IgD-negative memory B cell (primary cell): ENCODE results near the gene CDC40. TPM values are rescaled to one million over a fixed set of nuclear protein-coding genes. Genes with fewer than 3 reads are reported as not detected.

ENCODE experiments used
- H3K27ac Mint-ChIP-seq, 3 donors: one replicate each; pipeline ENCODE4 v1.8.0; 2020 to 2022; ENCODE audit warnings: mild to moderate bottlenecking in 3 of 3, mixed read lengths in 3 of 3, moderate library complexity in 1 of 3
- H3K27me3 Mint-ChIP-seq: one replicate; pipeline ENCODE4 v1.8.0; 2021; ENCODE audit warnings: mixed read lengths
- H3K36me3 Mint-ChIP-seq: one replicate; pipeline ENCODE4 v1.8.0; 2020; ENCODE audit warnings: mild to moderate bottlenecking, mixed read lengths
- H3K4me1 Mint-ChIP-seq, 3 donors: one replicate each; pipeline ENCODE4 v1.8.0; 2020 to 2022; ENCODE audit warnings: mixed read lengths in 3 of 3, mild to moderate bottlenecking in 1 of 3
- H3K4me3 Mint-ChIP-seq, 4 donors: one replicate each; pipeline ENCODE4 v1.8.0; 2020 to 2022; ENCODE audit warnings: mild to moderate bottlenecking in 4 of 4, mixed read lengths in 4 of 4, moderate library complexity in 3 of 4
- H3K9me3 Mint-ChIP-seq, 3 donors: one replicate each; pipeline ENCODE4 v1.8.0; 2020 to 2021; ENCODE audit warnings: mixed read lengths in 3 of 3, mild to moderate bottlenecking in 1 of 3
- polyA plus RNA-seq: library from polyadenylated mRNA; unstranded; fragments of 300-500 nt; fragmentation: Illumina TruSeq; gene quantifications from one replicate; pipeline ENCODE4 v1.2.3, GENCODE V29; 2021

CDC40 gene
- polyA plus RNA-seq, 1 donor from 2014 or later, result 47.5 TPM

DNA sequence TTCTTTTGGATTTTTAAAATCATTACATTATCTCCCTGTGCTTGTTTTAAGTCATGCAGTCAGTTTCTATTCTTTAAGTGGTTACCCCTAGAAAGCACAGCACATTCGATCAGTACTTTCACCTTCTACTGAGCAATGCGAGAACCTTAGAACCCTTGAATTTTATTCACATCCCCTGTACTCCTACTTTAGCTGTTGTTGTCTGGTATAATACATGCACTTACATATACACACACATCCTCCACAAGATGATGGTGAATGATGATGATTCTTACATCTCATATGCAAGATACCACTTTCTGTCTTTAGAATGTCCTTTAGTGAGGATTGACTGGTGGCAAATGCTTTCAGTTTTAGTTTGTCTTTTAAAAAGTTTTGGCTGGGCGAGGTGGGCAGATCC, 5.7 kb downstream of the CDC40 start:
- H3K27me3 Mint-ChIP-seq, result no peaks in the 10 kb centered on the region
- no peaks in the 10 kb centered on the region for H3K9me3 Mint-ChIP-seq
- H3K36me3 Mint-ChIP-seq, result peaks cover 3% of the 10 kb centered on the region
- H3K4me1 Mint-ChIP-seq, result peaks cover 18 to 35% (median 25%) of the 10 kb centered on the region in 3 donors
- H3K4me3 Mint-ChIP-seq, result peak overlapping the region; percentile 31 to 75 (median 51)
- H3K27ac Mint-ChIP-seq, result peak overlapping the region in 2 of 3 donors; percentile 2 to 61

GRCh38 chr6:110188791-110189190, 8.6 kb downstream of the CDC40 start:
- Mint-ChIP-seq H3K4me3 (peak overlapping the region in 1 of 4 donors; percentile 65), H3K27ac (no peak overlapping the region), H3K36me3 (peaks cover 3% of the 10 kb centered on the region), H3K27me3 (no peaks in the 10 kb centered on the region), H3K4me1 (peaks cover 18 to 35% (median 25%) of the 10 kb centered on the region in 3 donors), H3K9me3 (no peaks in the 10 kb centered on the region)

DNA sequence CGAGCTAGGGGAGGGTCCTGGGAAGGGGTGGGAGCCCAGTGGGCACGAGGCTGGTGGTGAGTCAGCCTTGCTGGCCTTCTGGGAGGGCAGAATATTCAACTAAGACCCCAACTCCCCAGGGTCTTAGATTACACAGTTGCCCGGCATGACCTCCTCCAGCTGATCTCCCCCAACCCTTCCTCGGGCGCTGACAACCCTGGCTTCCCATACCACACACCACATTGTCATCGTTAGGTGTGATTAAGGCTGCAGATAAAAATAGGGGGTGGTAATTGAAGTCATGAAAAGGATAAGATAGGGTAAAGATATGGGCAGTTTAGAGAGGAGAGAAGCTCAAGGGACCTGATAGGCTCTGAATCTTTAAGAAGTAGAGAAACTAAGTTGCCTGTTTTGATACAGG, 10.5 kb downstream of the CDC40 start:
- H3K9me3 Mint-ChIP-seq, result no peaks in the 10 kb centered on the region
- H3K4me3 Mint-ChIP-seq, result no peak overlapping the region
- H3K4me1 Mint-ChIP-seq, result peaks cover 12 to 35% (median 21%) of the 10 kb centered on the region in 3 donors
- H3K27me3 Mint-ChIP-seq, result no peaks in the 10 kb centered on the region
- peaks cover 2% of the 10 kb centered on the region for H3K36me3 Mint-ChIP-seq
- H3K27ac Mint-ChIP-seq, result no peak overlapping the region

DNA sequence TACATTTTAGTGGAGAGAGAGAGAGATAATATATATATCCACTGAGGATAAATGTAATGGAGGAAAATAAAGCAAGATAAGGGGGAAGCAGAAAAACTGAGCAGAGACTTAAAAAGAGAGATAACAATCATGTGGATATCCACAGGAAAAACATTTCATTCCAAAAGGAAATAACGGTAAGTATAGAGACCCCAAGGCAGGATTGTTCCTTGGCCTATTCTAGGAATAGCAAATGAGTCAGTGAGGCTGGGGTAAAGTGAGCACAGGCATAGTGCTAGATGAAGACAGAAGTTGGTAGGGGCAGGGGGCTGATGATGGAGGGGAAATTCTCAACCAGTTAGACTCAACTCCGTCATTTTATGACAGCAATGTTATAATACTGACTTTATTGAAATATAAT, 11.2 kb downstream of the CDC40 start:
- Mint-ChIP-seq H3K4me3 (no peak overlapping the region), H3K27ac (no peak overlapping the region), H3K27me3 (no peaks in the 10 kb centered on the region), H3K9me3 (no peaks in the 10 kb centered on the region), H3K4me1 (peaks cover 9 to 30% (median 15%) of the 10 kb centered on the region in 3 donors), H3K36me3 (peaks cover 2% of the 10 kb centered on the region)

DNA sequence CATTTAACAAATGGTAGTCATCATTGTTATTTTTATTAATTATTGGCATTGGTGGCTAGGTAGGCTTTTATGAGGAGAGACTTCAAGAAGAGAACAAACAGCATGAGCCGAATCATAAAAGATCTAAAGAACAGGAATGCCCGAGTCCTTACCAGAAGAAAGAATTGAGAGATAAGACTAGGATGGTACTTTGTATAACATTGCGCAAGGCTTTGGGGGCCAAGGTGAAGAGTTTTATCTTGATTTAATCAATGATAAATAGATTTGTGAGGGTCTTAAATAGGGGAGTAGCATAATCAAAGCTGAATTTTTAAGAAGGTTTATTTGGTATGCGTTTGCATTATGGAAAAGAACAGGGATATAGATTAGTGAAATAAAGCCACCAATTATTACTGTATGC, 15.4 kb downstream of the CDC40 start:
- Mint-ChIP-seq H3K4me1 (peaks cover 8 to 19% (median 14%) of the 10 kb centered on the region in 3 donors), H3K9me3 (no peaks in the 10 kb centered on the region), H3K27me3 (no peaks in the 10 kb centered on the region), H3K4me3 (no peak overlapping the region), H3K27ac (peak overlapping the region in 1 of 3 donors; percentile 39), H3K36me3 (no peaks in the 10 kb centered on the region)

- Mint-ChIP-seq H3K4me1 (peaks cover 8 to 28% (median 18%) of the 10 kb centered on the region in 3 donors), H3K36me3 (no peaks in the 10 kb centered on the region), H3K9me3 (no peaks in the 10 kb centered on the region)
Measured at GRCh38 chr6:110196874-110197273, 16.6 kb downstream of the CDC40 start.

DNA sequence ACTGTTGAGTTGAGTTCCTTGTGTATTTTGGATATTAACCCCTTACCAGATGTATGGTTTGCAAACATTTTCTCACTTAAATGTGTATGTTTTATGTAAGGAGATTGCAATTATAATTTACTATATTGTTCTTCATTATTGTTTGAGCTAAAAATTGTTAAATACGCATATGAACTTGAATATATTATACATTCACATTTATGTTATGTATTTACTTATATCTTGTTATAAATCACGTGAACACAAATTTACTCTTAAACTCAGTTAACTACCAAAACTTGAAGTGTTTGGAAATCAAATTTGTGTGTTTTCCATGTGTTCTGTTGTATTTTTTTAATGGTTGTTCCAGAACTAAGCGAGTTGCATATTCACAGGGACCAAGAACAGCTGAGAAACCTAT, 18.3 kb downstream of the CDC40 start:
- H3K4me1 Mint-ChIP-seq, result peaks cover 17 to 43% (median 28%) of the 10 kb centered on the region in 3 donors
- no peaks in the 10 kb centered on the region for H3K9me3 Mint-ChIP-seq
- no peaks in the 10 kb centered on the region for H3K36me3 Mint-ChIP-seq
- no peak overlapping the region for H3K4me3 Mint-ChIP-seq
- H3K27ac Mint-ChIP-seq, result no peak overlapping the region
- no peaks in the 10 kb centered on the region for H3K27me3 Mint-ChIP-seq

More at GRCh38 chr6:110196874-110197273, 16.6 kb downstream of the CDC40 start:
- Mint-ChIP-seq H3K4me3 (no peak overlapping the region), H3K27me3 (no peaks in the 10 kb centered on the region), H3K27ac (no peak overlapping the region)

- no peaks in the 10 kb centered on the region for H3K36me3 Mint-ChIP-seq
- no peaks in the 10 kb centered on the region for H3K9me3 Mint-ChIP-seq
- H3K27me3 Mint-ChIP-seq, result no peaks in the 10 kb centered on the region
- H3K27ac Mint-ChIP-seq, result peak overlapping the region in 1 of 3 donors; percentile 87
- H3K4me3 Mint-ChIP-seq, result no peak overlapping the region
- peaks cover 32 to 58% (median 36%) of the 10 kb centered on the region in 3 donors for H3K4me1 Mint-ChIP-seq
Measured at GRCh38 chr6:110201151-110201884, 21.1 kb downstream of the CDC40 start.

DNA sequence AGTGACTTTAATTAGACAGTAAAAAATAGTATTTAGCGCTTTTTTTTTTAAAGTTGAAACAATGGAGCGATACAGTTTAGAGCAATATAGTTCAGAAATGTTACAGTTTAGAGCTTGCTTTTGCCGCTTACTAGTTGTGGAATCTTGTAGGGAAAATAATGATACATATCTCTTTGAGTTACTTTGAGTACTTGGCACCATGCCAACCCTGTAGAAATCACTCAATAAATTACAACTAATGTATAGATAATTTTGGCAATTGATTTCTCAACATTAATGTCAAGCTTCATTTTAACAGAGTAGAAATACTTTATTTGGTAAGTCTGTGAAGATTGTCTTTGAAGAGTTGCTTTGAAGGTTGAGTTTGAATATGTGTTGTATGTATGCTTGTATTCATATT, 27.4 kb downstream of the CDC40 start:
- peaks cover 24 to 33% (median 31%) of the 10 kb centered on the region in 3 donors for H3K4me1 Mint-ChIP-seq

DNA sequence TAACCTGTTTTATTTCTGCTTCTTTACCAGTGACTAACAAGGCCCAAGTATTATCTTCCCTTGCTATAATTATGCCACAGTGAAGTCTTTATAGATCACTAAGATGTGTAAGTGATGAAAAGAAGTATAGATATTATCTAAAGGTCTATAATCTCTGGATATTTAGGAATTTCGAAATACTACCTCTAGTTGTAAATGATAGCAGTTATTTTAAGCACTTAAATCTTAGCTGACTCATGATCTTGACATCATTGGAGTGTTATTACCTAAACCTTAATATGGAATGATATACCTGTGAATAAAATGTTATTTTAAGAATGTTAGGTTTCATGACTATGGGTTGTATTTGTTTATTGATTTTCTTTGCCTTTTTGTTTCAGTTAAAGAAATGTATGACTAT, 31.5 kb downstream of the CDC40 start:
- Mint-ChIP-seq H3K27me3 (no peaks in the 10 kb centered on the region), H3K9me3 (no peaks in the 10 kb centered on the region), H3K27ac (no peak overlapping the region), H3K4me3 (no peak overlapping the region), H3K36me3 (peaks cover 8% of the 10 kb centered on the region), H3K4me1 (peaks cover 2 to 4% (median 2%) of the 10 kb centered on the region in 3 donors)

More for the DNA sequence above, 27.4 kb downstream of the CDC40 start:
- H3K4me3 Mint-ChIP-seq, result no peak overlapping the region
- H3K27ac Mint-ChIP-seq, result no peak overlapping the region
- H3K36me3 Mint-ChIP-seq, result peaks cover 5% of the 10 kb centered on the region
- H3K27me3 Mint-ChIP-seq, result no peaks in the 10 kb centered on the region
- H3K9me3 Mint-ChIP-seq, result no peaks in the 10 kb centered on the region

GRCh38 chr6:110214338-110214737, 34.1 kb downstream of the CDC40 start:
- Mint-ChIP-seq H3K27me3 (no peaks in the 10 kb centered on the region), H3K9me3 (no peaks in the 10 kb centered on the region), H3K4me1 (peaks cover 0 to 3% (median 0%) of the 10 kb centered on the region in 3 donors), H3K36me3 (peaks cover 12% of the 10 kb centered on the region), H3K27ac (no peak overlapping the region), H3K4me3 (no peak overlapping the region)

DNA sequence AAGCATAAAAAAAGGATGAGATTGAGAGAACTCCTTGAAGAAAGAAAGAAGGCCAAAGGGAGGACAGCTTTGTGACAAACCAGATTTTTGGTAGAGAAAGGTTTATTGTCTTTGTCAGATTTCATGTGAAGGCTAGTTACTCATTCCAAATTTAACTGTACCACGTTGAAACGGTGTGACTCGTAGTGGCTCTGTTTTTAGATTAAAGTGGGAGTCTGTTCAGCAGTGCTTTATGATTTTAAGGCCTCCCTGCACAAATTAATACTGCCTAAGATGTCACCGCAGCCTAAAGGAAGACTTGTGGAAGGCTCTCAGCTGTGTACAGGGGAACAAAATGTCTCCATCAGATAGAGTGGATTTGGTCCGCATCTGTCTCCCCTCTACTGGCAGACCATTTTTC, 35.9 kb downstream of the CDC40 start:
- H3K36me3 Mint-ChIP-seq, result peaks cover 13% of the 10 kb centered on the region
- no peaks in the 10 kb centered on the region for H3K9me3 Mint-ChIP-seq
- no peaks in the 10 kb centered on the region for H3K27me3 Mint-ChIP-seq
- no peak overlapping the region for H3K4me3 Mint-ChIP-seq
- peaks cover 0 to 3% (median 0%) of the 10 kb centered on the region in 3 donors for H3K4me1 Mint-ChIP-seq
- H3K27ac Mint-ChIP-seq, result peak overlapping the region in 1 of 3 donors; percentile 10

GRCh38 chr6:110217266-110217665, 37.0 kb downstream of the CDC40 start:
- Mint-ChIP-seq H3K27me3 (no peaks in the 10 kb centered on the region), H3K4me1 (peaks cover 0 to 3% (median 0%) of the 10 kb centered on the region in 3 donors), H3K27ac (no peak overlapping the region), H3K36me3 (peaks cover 13% of the 10 kb centered on the region), H3K9me3 (no peaks in the 10 kb centered on the region), H3K4me3 (no peak overlapping the region)

- H3K36me3 Mint-ChIP-seq, result peaks cover 18% of the 10 kb centered on the region
- peaks cover 0 to 4% (median 2%) of the 10 kb centered on the region in 3 donors for H3K4me1 Mint-ChIP-seq
- H3K27me3 Mint-ChIP-seq, result no peaks in the 10 kb centered on the region
- no peaks in the 10 kb centered on the region for H3K9me3 Mint-ChIP-seq
- no peak overlapping the region for H3K4me3 Mint-ChIP-seq
- H3K27ac Mint-ChIP-seq, result peak overlapping the region in 1 of 3 donors; percentile 19
Measured at GRCh38 chr6:110221738-110222137, 41.5 kb downstream of the CDC40 start.

GRCh38 chr6:110226261-110226660, 46.0 kb downstream of the CDC40 start:
- Mint-ChIP-seq H3K27me3 (no peaks in the 10 kb centered on the region), H3K9me3 (no peaks in the 10 kb centered on the region), H3K4me1 (peaks cover 0 to 3% (median 2%) of the 10 kb centered on the region in 3 donors), H3K4me3 (no peak overlapping the region), H3K27ac (no peak overlapping the region), H3K36me3 (peaks cover 16% of the 10 kb centered on the region)

GRCh38 chr6:110232450-110232849, 52.2 kb downstream of the CDC40 start:
- H3K36me3 Mint-ChIP-seq, result peaks cover 10% of the 10 kb centered on the region
- no peak overlapping the region for H3K27ac Mint-ChIP-seq
- H3K4me1 Mint-ChIP-seq, result peaks cover 5 to 12% (median 8%) of the 10 kb centered on the region in 3 donors
- H3K4me3 Mint-ChIP-seq, result no peak overlapping the region
- H3K27me3 Mint-ChIP-seq, result no peaks in the 10 kb centered on the region
- H3K9me3 Mint-ChIP-seq, result no peaks in the 10 kb centered on the region
